ENCODE measurements around the gene ZNF462.

DNA sequence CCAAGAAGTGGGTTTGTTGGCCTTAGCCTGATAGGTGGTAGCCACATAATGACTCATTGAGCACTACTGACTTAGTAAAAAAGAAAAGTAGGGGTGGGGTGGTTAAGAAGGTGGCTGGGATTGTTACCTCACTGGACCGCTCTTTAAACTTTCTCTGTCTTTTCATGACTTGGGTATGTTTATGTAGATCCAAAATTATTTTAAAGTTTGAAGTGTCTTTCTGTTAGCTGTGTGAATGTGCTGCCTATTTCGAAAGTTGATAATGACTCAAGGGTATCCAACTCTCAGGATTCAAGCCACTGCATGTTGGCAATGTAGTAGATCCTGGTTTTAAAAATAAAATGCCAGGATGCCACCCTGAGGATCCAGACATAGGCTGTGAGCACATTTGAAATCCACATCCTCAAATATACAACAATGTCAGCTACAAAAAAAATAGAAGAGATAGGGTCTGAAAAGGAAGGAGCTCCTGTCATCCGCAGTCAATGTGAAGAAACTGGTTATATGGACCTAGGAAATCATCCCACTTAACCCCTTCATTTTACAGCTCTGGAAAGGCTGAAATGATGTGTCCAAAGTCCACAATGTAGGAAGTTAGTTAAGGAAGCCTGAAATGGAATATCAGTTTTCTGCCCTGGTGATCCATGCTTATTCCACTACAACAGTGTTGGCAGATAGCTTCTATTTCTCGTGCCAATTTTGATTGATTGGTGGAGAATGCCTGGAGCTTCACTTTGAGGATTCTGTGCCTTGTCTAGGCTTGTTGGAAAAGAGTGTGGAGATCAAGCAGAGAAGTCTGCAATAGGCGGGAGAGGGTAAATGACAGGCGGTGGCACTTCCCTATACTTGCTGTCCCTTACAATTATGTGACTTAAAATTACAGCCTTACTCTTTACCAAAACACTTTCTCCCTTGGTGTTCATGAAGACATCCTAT is 23.4 kb downstream of the ZNF462 start:
- TF ChIP-seq POLR2A (IDR thresholded peaks at IDR 0.05; ENCODE audit: low read length) (no peak), HMGXB4 (CRISPR knock-in tag; IDR thresholded peaks at IDR 0.05; ENCODE audit: borderline replicate concordance) (no peak), RCOR1 (IDR thresholded peaks at IDR 0.05; ENCODE audit: low read depth, low read length) (no peak), MYC (IDR thresholded peaks at IDR 0.05; ENCODE audit: borderline replicate concordance, low read length) (no peak), HDAC2 (IDR thresholded peaks at IDR 0.05) (no peak), CTCF (IDR thresholded peaks at IDR 0.05) (no peak), ELK1 (IDR thresholded peaks at IDR 0.05; ENCODE audit: low read depth, low read length) (no peak), CHD2 (IDR thresholded peaks at IDR 0.05; ENCODE audit: low read length, partially characterized antibody) (no peak), CHD4 (IDR thresholded peaks at IDR 0.05; ENCODE audit: borderline replicate concordance) (no peak), SMC3 (IDR thresholded peaks at IDR 0.05) (no peak), RNF2 (IDR thresholded peaks at IDR 0.05; ENCODE audit: borderline replicate concordance, low read depth) (no peak)
